ENCODE data around the gene TPRX2. TPM values are rescaled to one million over a fixed set of nuclear protein-coding genes. Genes with fewer than 3 reads are reported as not detected.
A peak's percentile ranks its signal among the peaks of the same experiment; 100 is the strongest.
"Not testable (repeated sequence)": the region's sequence is repeated elsewhere in the genome, so short reads cannot be mapped to it uniquely, and the experiment has no call there.

TPRX2 gene
- total RNA-seq, 1 donor from 2014 or later, result not detected

DNA sequence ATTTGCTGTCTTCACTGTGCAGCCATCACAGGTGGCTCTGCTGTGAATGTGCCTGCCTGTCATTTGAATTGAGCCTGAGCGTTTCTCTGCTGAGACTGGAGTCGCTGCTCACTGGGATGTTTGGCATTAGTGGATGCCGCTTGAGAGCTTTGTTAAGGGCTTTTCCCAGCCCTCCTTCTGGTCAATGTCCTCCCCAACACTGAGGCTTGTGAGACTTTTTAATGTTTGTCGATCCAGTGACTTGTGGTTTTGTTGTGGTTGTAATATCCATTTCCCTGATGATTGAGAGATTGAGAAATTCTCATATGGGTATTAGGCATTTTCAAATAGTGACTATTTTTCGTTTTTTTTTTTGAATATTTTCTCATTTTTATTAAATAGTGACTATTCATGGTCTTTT, 2.6 kb downstream of the TPRX2 start:
- no peak for DNase-seq (ENCODE audit: low read depth in 2 of 2)

DNA sequence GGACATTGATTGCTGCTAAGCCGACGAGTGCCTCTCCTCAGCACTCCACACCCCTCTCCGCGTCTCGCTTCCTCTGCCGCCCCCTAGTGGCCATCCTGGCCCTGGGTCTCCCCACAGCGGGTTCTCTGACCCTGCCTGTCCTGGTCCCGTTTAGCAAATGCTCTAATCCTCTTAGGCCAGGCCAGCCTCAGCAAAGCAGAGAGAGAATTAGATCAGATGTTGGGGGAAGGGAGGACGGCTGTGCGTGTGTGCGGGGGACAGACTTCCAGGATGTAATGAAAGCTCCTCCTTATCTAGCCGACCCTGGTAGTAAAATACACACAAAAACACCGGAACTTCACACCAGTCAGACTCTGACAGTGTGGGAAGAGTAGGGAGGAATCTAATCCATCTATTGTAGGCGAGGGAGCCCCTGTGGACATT, 4.5 kb downstream of the TPRX2 start:
- DNase-seq (ENCODE audit: low read depth in 2 of 2), result peak; percentile 67 to 79

DNA sequence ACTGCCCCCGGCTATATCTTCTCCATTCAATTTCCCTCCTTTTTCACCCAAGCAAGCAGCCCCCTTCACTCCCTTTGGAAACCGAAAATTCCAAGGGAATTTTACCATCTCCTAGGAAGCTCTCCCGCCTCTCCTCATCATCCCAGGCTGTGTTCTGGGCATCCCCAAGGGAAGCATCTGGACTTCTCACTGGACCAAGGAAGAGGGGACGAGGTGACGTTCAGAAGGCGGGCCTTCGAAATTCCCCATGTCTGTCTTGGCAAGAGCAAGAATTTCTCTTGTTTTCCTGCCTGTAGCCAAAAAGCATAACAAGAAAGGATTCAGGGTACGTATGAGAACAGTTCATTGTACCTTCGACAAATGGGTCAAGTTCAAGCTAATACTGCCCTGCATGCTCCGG, 6.1 kb downstream of the TPRX2 start:
- DNase-seq (ENCODE audit: low read depth in 2 of 2), result no peak

DNA sequence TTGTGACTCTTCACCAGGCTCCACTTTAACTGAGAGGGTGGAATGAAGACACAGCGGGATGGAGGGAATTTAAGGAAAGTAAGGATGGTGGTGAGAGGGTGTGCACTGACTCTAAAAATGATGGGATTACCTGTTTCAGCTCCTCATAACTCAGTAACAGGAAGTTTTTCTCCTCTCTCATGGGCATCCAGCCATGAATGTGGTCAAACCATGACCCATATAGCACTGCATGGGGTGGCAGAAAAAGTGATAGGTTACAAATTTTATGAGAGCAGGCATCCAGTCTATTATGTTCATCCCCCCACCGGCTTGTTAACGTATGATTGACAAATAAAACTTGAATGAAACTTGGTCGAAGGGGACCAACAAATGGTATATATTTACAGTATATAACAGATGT, 19.9 kb downstream of the TPRX2 start:
- DNase-seq (ENCODE audit: low read depth in 2 of 2), result no peak

DNA sequence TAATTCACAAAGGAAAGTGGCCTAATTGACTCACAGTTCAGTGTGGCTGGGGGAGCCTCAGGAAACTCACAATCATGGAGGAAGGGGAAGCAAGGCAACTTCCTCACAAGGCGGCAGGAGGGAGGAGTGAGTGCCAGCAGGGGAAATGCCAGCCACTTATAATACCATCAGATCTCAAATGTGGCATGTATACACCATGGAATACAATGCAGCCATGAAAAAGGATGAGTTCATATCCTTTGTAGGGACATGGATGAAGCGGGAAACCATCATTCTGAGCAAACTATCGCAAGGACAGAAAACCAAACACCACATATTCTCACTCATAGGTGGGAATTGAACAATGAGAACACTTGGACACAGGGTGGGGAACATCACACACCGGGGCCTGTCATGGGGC, 20.4 kb downstream of the TPRX2 start:
- not testable (repeated sequence) for DNase-seq (ENCODE audit: low read depth in 2 of 2)

DNA sequence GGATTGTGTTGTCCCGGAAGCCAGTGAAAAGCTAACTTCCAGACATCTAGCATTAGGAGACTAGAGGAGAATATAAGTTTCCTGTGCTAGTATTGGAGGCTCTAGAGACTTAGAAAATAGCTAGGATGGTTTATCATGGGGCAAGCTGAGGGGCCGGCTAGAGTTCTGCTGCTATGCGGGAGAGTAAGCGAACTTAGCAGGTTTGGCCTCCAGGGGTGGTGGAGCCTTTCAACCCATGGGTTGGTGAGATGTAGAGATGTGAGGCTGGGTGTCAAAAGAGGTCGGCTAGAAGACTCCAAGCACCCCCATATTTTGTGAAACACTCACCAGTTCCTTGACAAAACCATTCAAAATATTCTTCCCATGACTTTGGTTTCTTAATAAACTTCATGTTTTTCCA, 22.7 kb downstream of the TPRX2 start:
- no peak for DNase-seq (ENCODE audit: low read depth in 2 of 2)

DNA sequence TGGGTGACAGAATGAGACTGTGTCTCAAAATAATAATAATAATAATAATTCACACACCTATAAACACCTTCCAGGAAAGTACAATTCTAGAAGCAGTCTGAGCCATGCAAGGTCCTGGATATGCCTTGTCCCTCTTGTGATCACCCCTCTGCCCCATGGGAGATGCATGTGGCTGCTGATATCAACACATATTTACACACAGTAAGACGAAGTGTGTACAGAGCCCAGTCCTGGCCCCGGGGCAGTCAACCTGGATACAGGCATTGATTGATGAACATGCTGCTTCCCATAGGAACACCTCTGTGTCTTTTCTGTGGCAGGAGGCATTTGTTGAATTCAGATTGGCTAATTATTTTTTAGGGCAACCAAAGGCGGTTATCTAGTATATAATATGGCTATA, 23.9 kb downstream of the TPRX2 start:
- DNase-seq (ENCODE audit: low read depth in 2 of 2), result no peak

DNA sequence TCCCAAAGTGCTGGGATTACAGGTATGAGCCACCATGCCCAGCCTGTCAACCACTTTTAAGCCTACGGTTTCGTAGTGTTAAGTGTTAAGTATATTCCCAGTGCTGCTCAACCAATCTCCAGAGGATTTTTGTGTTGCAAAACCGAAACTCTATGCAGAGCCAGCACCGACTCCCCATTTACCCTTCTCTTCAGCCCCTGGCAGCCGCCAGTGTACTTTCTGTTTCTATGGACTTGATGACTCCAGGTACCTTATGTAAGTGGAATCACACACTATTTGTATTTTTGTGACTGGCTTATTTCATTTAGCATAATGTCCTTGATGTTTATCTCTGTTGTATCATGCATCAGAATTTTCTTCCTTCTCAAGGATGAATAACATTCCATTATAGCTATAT, 26.0 kb downstream of the TPRX2 start:
- DNase-seq (ENCODE audit: low read depth in 2 of 2), result no peak

DNA sequence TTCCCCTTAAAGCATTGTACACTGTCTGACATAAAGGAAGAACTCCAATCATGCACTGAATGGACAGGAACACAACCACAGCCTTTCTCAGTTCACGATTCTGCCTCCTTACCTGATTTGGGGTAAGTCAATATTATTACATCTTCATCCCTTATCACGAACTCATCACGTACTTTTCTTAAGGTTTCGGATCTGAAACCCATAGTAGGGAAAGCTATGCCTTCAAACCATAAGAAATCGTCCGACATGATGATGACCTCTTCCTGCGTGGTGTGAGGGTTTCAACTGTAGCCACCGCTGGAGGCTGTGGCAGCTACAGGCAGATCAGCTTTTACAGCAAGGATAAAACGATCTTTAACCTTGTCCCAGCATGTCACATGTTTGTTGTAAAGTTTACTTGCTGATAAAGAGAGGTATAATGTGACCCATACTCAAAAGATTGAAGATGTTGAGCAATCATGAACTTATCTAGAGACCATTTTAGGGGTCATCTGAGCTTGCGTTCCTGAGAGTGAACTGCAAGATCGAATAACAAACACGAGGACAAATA, 27.1 kb downstream of the TPRX2 start, which contains the start of gene SULT2A1:
TSS of gene SULT2A1 (minus strand) at position 306 of the 550 bp plus-strand sequence. CDS start at position 248, 58 bp downstream.
- DNase-seq (ENCODE audit: low read depth in 2 of 2), result no peak

DNA sequence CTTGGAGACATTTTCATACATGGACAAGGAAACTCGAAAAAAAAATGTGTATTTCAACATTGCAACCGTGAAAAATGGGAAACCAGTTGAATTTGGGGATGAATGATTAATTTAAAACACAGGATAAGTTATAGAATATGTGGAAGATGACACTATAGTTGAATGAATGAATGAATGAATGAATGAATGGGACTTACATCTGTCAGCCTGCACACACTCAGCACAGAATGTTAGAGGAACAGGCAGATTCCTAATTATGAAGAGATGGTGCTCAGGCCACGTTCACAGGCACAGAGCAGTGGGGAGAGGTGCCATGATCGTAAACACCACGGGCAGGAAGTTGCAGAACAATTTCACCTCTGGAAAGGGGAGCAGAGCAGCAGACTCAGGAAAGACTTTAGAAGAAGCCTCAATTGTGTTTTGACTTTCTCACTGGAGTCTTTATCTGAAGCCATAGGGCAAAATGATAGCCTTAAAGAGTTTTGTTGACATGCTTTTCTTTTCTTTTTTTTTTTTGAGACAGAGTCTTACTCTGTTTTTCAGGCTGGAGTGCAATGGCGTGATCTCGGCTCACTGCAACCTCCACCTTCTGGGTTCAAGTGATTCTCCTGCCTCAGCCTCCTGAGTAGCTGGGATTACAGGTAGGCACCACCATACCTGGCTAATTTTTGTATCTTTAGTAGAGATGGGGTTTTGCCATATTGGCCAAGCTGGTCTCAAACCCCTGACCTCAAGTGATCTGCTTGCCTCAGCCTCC, 32.0 kb downstream of the TPRX2 start:
- no peak for DNase-seq (ENCODE audit: low read depth in 2 of 2)

DNA sequence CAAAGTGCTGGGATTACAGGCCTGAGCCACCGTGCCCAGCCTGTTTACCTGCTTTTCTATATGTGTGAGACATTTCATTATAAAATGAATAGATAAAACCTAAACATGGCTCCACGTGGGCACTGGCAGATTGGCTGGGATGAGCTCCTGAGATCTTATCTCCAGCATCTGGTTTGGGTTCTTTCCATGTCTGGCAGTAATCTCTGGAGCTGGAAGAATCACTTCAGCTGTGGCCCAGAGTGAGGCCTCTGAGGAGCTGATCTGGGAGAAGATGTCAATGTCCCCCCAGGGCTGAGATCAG, 32.5 kb downstream of the TPRX2 start:
- no peak for DNase-seq (ENCODE audit: low read depth in 2 of 2)

DNA sequence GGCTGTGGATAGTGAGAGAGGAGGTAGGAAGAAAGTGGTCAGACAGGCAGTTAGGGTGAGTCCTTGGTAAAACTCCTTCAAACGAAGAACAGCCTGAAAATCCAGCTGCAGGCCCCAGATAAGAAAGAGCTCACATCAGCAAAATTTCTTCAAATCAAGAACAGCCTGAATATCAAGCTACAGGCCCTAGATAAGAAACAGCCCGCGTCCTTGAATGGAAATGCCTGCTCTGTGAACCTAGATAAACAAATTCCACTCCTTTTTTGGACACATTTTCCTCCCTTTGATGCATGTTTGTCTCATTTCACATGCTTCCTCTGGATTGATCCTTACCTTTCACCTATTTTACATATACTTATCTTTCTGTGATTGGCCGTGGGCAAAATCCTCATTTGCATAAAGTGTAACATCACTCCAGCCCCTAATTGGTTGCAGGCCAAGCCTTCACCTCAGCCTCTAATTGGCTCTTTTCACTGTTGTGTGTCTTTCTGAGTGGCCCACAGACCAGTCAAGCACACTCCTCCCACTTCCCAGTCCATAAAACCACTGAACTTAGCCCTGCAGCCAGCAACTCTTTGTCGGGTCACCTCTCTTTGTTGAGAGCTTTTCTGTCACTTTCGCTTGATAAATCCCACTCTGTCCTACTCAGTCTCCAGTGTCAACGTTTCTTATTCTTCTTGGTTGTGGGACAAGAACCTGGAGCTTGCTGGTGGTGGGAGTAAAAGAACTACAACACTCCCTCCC, 33.1 kb downstream of the TPRX2 start:
- DNase-seq (ENCODE audit: low read depth in 2 of 2), result peak in 1 of 2 donors; percentile 3

DNA sequence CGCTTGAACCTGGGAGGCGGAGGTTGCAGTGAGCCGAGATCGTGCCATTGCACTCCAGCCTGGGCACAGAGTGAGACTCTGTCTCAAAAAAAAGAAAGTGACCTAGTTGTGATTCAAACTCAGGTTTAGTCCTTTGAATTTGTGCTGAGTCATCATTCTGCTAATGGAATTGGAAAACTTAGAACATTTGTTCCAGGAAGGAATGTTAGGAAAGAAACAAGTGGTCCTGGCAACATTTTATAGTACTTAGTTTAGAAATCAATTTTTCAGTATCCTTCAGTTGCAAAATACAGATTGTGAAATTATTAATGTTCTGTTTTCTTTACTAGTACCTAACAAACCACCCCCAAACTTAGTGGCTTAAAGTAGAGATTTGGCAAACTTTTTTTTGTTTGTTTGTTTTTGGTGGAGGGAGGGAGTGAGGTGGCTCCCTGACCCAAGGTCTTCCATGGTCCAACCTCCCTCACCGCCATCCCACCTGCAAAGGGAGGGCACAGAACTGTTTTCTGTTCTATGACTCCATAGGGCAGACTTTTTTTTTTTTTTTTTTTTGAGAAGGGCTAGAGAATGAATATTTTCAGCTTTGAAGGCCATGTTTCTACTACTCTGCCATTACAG, 36.2 kb downstream of the TPRX2 start:
- DNase-seq (ENCODE audit: low read depth in 2 of 2), result no peak

DNA sequence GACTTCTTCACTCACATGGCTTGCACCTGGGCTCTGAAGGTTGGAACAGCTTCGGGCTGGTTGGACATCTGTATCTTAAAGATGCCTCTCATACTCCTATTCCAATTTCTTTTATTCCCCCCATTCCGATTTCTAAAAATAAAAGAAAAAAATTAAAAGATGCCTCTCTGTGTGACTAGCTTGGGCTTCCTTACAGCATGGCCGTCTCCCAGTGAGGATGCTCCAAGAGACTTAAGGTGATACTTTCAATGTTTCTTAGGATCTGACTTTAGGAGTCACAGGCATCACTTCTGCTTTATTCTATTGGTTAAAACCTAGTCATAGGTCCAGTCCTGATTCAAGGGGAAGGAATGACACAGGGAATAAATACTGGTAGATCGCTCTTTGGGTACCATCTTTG, 37.0 kb downstream of the TPRX2 start:
- no peak for DNase-seq (ENCODE audit: low read depth in 2 of 2)

DNA sequence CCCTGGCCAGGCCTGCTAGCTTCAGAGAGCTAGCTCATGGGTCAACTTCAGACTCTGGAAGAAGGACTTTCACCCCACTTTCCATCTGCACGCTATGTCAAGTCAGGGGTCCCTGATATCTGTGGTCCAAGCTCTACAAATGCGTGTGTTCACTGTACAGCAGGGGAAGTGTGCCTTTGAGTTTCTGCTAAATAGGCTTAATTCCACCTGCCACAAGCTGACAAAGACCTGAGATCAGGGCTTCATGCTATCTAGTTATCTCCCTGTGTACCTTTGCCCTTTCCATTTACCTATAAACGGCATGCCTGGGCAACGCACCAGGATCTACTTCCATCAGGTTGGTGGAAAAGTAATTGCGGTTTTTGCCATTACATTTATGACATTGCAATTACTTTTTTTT, 37.7 kb downstream of the TPRX2 start:
- DNase-seq (ENCODE audit: low read depth in 2 of 2), result no peak

DNA sequence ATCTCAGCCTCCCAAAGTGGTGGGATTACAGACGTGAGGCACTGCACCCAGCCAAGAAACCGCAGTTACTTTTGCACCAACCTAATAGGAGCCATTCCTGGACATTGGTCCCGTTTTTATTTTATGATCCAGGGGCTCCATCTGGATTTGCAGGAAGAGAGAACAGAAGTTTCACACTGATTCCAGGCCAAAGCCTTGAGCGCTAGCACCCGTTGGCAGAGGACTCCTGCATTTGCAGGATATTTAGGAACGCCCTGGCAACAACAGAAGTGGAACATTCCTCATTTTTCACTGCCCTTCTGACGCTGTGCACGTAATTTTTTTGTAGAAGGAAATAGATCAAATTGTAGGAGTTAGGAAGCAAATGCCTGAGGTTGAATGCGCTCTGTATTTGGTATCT, 38.8 kb downstream of the TPRX2 start:
- DNase-seq (ENCODE audit: low read depth in 2 of 2), result no peak

DNA sequence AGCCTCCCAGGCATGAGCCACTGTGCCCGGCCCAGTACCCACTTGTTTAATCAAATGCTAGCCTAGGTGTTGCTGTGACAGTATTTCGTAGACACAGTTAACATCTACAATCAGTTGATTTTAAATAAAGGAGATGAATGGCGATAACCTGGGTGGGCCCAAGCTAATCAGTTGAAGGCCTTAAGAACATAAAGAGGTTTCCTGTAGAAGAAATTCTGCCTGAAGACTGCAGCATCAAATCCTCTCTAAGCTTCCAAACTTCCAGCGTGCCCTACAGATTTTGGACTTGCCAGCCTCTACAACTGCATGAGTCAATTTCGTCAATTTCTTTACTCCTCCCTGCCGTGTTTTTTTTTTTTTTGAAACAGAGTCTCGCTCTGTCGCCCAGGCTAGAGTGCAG, 40.3 kb downstream of the TPRX2 start:
- no peak for DNase-seq (ENCODE audit: low read depth in 2 of 2)

DNA sequence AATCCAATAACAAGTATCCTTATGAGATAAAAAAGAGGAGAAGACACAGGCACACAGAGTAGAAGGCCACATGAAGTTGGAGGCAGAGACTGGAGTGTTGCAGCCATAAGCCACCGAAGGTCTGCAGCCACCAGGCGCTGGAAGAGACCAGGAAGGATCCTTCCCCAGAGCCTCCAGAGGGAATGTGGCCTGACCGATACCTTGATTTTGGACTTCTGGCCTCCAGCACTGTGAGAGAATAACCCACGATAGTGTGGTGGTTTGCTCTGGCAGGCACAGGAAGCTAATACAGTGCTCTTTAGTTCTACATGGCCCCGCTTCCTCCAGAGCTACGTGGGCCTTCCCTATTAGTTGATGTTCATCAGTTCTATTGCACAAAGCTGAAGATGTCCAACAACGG, 42.3 kb downstream of the TPRX2 start:
- no peak for DNase-seq (ENCODE audit: low read depth in 2 of 2)

DNA sequence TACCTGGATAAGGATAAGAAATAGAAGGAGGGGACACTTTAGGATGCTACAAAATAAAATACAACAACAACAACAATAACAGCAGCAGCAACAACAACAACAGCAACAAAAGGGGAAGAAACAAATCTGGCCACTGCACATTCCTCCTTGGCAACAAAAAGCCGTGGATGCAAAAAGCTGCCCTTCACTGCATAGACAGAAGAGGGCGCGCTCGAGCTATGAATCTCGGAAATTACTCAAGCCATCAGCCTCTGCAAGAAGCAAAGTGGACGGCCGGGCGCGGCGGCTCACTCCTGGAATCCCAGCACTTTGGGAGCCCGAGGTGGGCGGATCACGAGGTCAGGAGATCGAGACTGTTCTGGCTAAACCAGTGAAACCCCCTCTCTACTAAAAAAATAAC, 50.3 kb downstream of the TPRX2 start:
- DNase-seq (ENCODE audit: low read depth in 2 of 2), result not testable (repeated sequence)

DNA sequence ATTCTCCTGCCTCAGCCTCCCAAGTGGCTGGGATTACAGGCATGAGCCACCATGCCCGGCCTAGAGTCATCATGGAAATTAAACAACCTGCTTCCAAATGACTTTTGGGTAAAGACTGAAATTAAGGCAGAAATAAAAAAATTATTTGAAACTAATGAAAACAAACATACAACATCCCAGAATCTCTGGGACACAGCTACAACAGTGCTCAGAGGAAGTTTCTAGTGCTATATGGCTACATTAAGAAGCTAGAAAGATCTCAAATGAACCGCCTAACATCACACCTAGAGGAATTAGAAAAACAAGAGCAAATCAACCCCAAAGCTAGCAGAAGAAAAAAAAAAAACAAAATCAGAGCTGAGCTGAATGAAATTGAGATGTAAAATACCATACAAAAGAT, 51.2 kb downstream of the TPRX2 start:
- not testable (repeated sequence) for DNase-seq (ENCODE audit: low read depth in 2 of 2)
